Neuron (in vitro differentiated cells): ENCODE data around the gene PDE4D.
"Not testable (repeated sequence)": the region's sequence is repeated elsewhere in the genome, so short reads cannot be mapped to it uniquely, and the experiment has no call there.

Experiments
- H2AFZ ChIP-seq: one replicate; pipeline ENCODE4 v1.6.1; 2013; ENCODE audit warnings: low read depth, mild to moderate bottlenecking, inconsistent platforms, low read length, moderate library complexity
- H3K27me3 ChIP-seq: one replicate; pipeline ENCODE4 v1.6.1; 2013; ENCODE audit warnings: low read length; ENCODE audit not compliant: insufficient read depth
- H3K36me3 ChIP-seq: one replicate; pipeline ENCODE4 v1.6.1; 2013; ENCODE audit warnings: low read length; ENCODE audit not compliant: insufficient read depth
- H3K4me1 ChIP-seq: one replicate; pipeline ENCODE4 v1.6.1; 2013; ENCODE audit warnings: low read length; ENCODE audit not compliant: insufficient read depth
- H3K4me3 ChIP-seq: 2 replicates; pipeline ENCODE4 v1.5.1; 2013; ENCODE audit warnings: mild to moderate bottlenecking, low read length, moderate library complexity
- H3K9me3 ChIP-seq: one replicate; pipeline ENCODE4 v1.6.1; 2013; ENCODE audit warnings: low read length

PDE4D gene

DNA sequence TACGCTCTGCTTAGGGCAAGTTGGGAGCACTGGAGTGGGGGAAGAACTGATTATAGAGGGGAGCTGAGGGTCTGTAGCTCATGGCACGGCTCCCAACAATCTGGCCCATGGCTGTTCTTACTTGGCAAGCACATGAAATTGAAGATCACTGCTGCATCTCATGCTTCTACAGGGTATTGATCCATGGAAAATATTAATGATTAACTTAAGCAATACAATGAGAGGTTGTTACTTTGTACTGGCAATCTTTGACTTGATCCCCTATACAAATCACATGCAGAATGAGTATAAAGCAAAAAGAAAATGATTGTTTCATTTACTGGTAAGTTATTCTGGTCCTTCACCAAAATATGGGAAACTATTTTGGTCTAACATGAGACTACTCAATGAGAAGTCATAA, 481.1 kb downstream of the PDE4D start:
- Histone ChIP-seq H3K4me3 (no peak overlapping the region), H3K9me3 (peaks cover 8% of the 10 kb centered on the region), H3K4me1 (no peaks in the 10 kb centered on the region), H3K36me3 (no peaks in the 10 kb centered on the region), H3K27me3 (no peaks in the 10 kb centered on the region), H2AFZ (no peak overlapping the region)

DNA sequence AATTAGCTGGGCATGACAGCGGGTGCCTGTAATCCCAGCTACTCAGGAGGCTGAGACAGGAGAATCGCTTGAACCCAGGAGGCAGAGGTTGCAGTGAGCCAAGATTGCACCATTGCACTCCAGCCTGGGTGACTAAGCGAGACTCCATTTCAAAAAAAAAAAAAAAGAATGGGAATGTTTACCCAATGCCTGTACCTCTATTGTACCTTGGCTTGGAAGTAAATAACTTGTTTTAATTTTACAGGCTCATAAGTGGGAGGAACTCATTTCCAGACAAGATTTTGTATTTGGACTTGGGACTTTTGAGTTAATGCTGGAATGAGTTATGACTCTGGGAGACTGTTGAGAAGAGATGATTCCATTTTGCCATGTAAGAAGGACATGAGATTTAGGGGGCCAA, 484.5 kb downstream of the PDE4D start:
- H2AFZ ChIP-seq, H3K4me1 ChIP-seq, H3K4me3 ChIP-seq, H3K36me3 ChIP-seq, H3K27me3 ChIP-seq: not testable (repeated sequence)
- H3K9me3 ChIP-seq: peaks cover 17% of the 10 kb centered on the region

DNA sequence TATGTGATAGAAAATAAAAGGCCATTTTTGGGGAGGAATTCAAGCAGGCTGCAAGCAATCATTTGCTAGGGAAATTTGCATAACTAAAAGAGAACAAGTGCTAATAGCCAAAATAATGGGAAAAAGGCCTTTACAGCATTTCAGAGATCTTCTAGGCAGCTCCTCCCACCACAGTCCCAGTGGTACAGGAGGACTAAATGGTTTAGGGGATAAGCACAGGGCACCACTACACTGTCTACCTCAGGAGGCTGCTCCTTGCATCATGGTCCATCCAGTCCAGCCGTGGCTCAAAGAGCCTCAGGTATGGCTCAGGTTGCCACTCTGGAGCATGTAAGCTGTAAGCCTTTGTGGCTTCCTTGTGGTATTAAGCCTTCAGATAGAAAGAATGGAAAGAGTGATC, 485.6 kb downstream of the PDE4D start:
- no peak overlapping the region for H2AFZ ChIP-seq
- H3K4me3 ChIP-seq: no peak overlapping the region
- H3K4me1 ChIP-seq: no peaks in the 10 kb centered on the region
- H3K36me3 ChIP-seq: no peaks in the 10 kb centered on the region
- peaks cover 17% of the 10 kb centered on the region for H3K9me3 ChIP-seq
- H3K27me3 ChIP-seq: no peaks in the 10 kb centered on the region

DNA sequence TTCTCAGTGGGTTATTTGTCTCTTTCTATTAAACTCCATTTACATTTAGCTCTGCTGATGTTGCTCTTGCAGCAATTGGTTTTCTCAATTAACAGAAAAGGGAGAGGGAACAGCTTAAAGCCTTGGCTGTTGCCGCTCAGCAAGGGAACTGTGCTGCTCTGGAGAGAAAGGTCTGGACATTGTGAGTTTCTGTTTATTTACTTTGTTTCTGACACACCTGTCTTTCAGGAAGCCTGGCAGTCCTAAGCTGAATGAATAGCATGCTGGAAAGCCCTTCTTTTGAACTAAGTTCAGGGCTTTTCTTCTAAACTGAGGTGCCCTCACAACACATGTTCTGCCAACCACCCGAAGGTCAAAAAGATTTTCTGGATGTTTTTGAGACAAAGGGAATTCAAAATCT, 491.9 kb downstream of the PDE4D start:
- H3K4me1 ChIP-seq: no peaks in the 10 kb centered on the region
- H3K4me3 ChIP-seq: no peak overlapping the region
- no peak overlapping the region for H2AFZ ChIP-seq
- no peaks in the 10 kb centered on the region for H3K27me3 ChIP-seq
- no peaks in the 10 kb centered on the region for H3K36me3 ChIP-seq
- H3K9me3 ChIP-seq: peaks cover 7% of the 10 kb centered on the region

DNA sequence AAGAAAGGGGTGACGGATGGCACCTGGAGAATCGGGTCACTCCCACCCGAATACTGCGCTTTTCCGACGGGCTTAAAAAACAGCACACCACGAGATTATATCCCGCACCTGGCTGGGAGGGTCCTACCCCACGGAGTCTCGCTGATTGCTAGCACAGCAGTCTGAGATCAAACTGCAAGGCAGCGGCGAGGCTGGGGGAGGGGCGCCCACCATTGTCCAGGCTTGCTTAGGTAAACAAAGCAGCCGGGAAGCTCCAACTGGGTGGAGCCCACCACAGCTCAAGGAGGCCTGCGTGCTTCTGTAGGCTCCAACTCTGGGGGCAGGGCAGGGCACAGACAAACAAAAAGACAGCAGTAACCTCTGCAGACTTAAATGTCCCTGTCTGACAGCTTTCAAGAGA, 498.6 kb downstream of the PDE4D start:
- not testable (repeated sequence) for H2AFZ ChIP-seq, H3K9me3 ChIP-seq, H3K36me3 ChIP-seq, H3K27me3 ChIP-seq, H3K4me3 ChIP-seq, H3K4me1 ChIP-seq

DNA sequence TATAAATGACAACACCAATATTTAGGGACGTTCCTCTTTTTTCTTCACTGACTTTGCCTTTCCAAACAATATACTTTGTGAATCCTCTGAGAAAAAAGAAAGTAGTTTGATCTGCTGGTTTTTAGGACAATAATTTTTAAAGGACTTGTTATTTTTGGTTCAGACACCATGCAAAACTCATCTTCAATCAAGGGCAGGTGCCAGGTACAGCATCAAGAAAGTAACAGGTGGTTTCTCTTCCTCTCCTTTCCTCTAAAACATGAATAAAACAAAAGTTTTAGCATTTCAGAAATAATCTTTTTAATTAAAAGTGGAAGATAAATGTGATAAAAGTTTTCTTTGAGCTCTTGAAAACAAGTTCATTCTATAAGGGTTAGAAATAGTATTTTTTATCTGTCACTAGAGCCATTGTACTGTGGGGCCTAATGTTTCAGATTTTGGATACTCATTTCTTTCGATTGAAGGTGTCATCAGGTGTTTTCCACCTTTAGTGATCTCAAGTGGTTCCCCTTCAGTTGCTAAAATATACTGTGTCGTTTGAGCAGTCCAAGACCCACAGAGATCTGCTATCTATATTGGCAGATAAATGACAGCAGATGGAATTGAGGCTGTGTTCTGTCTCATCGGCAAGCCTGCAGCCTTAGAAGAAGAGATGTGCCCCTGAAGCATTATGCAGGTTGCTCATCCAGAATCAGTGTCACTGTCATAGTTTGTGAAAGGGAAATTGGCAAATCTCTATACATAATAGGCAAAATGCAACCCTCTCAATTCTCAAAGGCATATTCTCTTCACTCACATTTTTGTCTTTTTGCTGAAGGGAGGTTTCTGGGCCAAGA, 499.7 kb downstream of the PDE4D start:
- H3K4me1 ChIP-seq: no peaks in the 10 kb centered on the region
- no peaks in the 10 kb centered on the region for H3K27me3 ChIP-seq
- H3K4me3 ChIP-seq: no peak overlapping the region
- peaks cover 5% of the 10 kb centered on the region for H3K9me3 ChIP-seq
- H2AFZ ChIP-seq: no peak overlapping the region
- no peaks in the 10 kb centered on the region for H3K36me3 ChIP-seq

DNA sequence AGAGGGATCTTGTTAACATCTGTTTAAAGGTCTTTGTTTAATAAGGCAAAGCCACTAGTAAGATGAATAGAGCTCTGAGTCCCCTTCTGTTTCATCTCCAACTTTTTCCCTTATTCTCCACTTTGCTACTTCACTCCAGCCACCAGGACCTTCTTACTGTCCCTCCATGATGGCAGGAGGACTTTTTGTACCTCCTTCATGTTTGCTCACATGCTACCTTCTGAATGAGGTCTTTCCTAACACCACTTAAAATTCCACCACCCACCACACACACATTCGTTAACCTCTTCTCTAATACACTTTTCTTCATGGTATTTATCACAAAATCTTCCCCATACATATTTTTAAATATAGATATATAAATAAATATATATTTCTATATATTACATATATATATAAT, 501.9 kb downstream of the PDE4D start:
- Histone ChIP-seq H3K27me3 (no peaks in the 10 kb centered on the region), H3K4me1 (no peaks in the 10 kb centered on the region), H2AFZ (no peak overlapping the region), H3K36me3 (no peaks in the 10 kb centered on the region), H3K4me3 (no peak overlapping the region), H3K9me3 (peaks cover 5% of the 10 kb centered on the region)

DNA sequence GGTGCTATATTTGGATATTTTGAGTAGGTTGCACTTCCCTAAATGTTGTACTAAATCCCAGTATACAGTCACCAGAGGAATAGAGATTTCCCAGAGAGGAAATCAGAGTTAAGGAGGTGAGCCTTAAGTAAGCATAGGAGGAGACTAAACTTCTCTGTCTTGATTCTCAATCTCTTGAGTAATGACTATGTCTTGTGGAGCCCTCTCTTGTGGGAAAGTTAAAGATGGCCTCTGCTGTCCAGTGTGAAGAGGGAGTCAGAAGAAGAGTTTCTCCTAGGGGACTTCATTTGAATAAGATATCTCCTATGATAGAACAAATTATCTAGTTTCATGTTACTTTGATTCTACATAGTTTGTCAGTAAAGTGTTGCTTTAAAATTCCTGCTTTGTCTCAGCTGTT, 502.5 kb downstream of the PDE4D start:
- Histone ChIP-seq H3K4me1 (no peaks in the 10 kb centered on the region), H3K4me3 (no peak overlapping the region)

DNA sequence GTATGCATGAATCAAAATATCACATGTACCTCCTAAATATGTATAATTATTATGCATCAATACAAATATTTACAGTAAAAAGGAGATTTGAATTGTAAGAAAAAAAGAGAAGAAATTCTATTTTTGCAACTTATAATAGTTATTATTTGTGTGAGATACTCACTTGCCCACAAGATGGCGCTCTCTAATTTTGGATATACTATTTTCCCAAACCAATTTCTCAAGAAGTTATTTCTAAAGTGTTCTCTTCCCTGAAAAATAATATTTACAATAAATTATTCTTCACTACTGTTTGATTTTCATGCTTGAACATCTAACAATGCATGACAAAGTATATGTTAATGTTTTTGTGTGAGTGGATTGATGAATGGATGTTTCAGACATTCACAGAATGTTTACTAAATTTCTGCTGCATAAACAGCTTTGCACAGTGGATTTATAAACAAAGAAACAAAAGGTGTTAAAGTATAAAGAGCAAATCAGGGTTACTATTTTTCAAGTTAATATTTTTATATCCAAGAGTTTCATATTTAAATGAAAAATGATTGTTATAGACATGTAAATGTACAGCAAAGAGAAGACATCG, 503.4 kb downstream of the PDE4D start:
- H3K27me3 ChIP-seq: no peaks in the 10 kb centered on the region
- no peak overlapping the region for H2AFZ ChIP-seq
- H3K4me1 ChIP-seq: no peaks in the 10 kb centered on the region
- no peak overlapping the region for H3K4me3 ChIP-seq
- H3K9me3 ChIP-seq: peaks cover 5% of the 10 kb centered on the region
- H3K36me3 ChIP-seq: no peaks in the 10 kb centered on the region

More for the DNA sequence above, 502.5 kb downstream of the PDE4D start:
- H3K36me3 ChIP-seq: no peaks in the 10 kb centered on the region
- no peak overlapping the region for H2AFZ ChIP-seq
- H3K27me3 ChIP-seq: no peaks in the 10 kb centered on the region
- H3K9me3 ChIP-seq: peaks cover 5% of the 10 kb centered on the region

DNA sequence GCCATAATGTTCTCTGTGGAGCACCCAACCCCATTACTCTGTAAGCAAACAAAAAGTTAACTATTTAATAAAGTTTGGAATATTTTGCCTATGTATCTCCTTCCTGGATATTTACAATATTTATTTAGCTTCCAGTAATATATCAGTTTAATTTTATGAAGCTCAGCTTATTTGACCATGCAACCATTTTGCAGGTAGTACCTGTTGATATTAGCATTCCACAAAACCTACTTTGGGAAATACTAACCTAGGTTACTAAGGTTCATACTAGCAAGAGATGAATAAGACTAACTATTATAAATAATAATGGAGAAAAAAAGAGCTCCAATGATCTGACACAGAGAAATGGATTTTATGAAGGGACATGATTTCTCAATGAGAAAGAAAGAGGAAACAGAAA, 506.4 kb downstream of the PDE4D start:
- peaks cover 6% of the 10 kb centered on the region for H3K4me1 ChIP-seq
- H2AFZ ChIP-seq: no peak overlapping the region
- H3K9me3 ChIP-seq: no peaks in the 10 kb centered on the region
- no peaks in the 10 kb centered on the region for H3K27me3 ChIP-seq
- no peaks in the 10 kb centered on the region for H3K36me3 ChIP-seq
- H3K4me3 ChIP-seq: no peak overlapping the region

DNA sequence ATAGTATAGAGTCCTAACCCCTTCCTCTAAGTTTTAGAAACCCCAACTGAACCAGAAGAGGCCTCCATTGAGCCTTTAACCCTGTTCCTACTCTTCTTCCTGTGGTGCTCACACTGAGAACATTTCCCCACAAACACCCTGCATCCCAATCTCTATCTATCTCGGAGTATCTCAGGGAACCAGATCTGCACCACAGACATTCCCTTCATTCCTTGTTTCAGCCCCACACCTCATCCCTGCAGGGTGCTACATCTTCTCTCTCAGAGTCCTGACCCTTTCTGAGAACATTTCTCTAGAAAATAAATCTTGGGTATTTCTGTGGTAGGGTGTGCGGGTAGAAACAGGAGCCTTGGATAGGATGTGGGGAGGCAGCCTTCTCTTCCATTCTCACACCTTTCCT, 507.8 kb downstream of the PDE4D start:
- no peak overlapping the region for H3K4me3 ChIP-seq
- H3K4me1 ChIP-seq: peaks cover 17% of the 10 kb centered on the region
- H3K9me3 ChIP-seq: no peaks in the 10 kb centered on the region
- no peak overlapping the region for H2AFZ ChIP-seq
- H3K27me3 ChIP-seq: no peaks in the 10 kb centered on the region
- H3K36me3 ChIP-seq: no peaks in the 10 kb centered on the region

DNA sequence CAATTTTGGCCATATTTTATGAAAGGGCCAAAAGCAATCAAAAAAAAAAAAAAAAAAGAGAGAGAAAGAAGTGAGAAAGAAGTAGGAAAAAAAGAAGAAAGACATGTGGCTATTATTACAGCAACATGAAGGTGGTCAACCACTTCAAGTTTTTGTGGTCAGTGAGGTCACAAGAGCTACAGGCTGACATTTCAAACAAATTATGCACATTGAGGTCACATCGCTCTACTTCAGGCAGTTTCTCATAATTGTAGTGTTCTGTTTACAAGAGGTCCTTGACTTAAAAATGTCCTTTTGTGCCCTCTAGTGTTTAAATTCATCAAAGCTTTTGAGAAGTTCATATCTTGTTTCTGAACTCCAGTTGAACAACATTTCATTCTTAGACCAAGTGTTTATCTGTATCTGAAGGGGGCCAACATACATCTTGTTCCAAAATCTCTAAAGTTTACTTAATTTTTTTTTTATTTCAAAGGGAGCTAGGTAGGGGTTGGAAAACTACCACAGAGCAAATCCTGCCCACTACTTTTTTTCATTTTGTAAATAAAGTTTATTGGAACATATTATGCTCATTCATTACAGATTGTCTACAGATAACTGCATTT, 513.1 kb downstream of the PDE4D start:
- Histone ChIP-seq H3K4me1 (peaks cover 19% of the 10 kb centered on the region), H3K36me3 (no peaks in the 10 kb centered on the region), H3K27me3 (no peaks in the 10 kb centered on the region), H3K4me3 (no peak overlapping the region), H3K9me3 (peaks cover 3% of the 10 kb centered on the region), H2AFZ (no peak overlapping the region)

DNA sequence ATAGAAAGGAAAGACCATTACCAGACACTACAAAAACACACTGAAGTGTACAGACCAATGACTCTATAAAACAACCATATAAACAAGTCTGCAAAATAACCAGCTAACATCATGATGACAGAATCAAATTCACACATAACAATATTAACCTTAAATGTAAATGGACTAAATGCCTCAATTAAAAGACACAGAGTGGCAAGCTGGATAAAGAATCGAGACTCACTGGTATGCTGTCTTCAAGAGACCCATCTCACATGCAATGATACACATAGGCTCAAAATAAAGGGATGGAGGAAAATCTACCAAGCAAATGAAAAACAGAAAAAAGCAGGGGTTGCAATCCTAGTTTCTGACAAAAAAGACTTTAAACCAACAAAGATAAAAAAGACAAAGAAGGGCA, 519.5 kb downstream of the PDE4D start:
- not testable (repeated sequence) for H3K9me3 ChIP-seq, H2AFZ ChIP-seq, H3K27me3 ChIP-seq, H3K36me3 ChIP-seq, H3K4me1 ChIP-seq, H3K4me3 ChIP-seq
